Measurements from ENCODE around the gene MAP7D1. TPM values are rescaled to one million over a fixed set of nuclear protein-coding genes. Genes with fewer than 3 reads are reported as not detected.
A peak's percentile ranks its signal among the peaks of the same experiment; 100 is the strongest.

The MAP7D1 gene
- total RNA-seq, 6 experiments from 2014 or later, result 202 to 234 (median 210) TPM

- Mint-ChIP-seq H3K4me3 (no peak overlapping the region; the same call in 1 of the 2 replicates), H3K36me3 (ENCODE audit: low read depth) (peaks cover 31% of the 10 kb centered on the region), H3K9me3 (no peaks in the 10 kb centered on the region), H3K27me3 (ENCODE audit: insufficient read depth) (peaks cover 1% of the 10 kb centered on the region), H3K4me1 (ENCODE audit: low read depth) (peaks cover 76% of the 10 kb centered on the region), H3K27ac (peak overlapping the region; percentile 92)
- DNase-seq, result no peak
- TF ChIP-seq CTCF (IDR thresholded peaks at IDR 0.05), result no peak
Observed at GRCh38 chr1:36166136-36166535, 10.2 kb downstream of the MAP7D1 start.

DNA sequence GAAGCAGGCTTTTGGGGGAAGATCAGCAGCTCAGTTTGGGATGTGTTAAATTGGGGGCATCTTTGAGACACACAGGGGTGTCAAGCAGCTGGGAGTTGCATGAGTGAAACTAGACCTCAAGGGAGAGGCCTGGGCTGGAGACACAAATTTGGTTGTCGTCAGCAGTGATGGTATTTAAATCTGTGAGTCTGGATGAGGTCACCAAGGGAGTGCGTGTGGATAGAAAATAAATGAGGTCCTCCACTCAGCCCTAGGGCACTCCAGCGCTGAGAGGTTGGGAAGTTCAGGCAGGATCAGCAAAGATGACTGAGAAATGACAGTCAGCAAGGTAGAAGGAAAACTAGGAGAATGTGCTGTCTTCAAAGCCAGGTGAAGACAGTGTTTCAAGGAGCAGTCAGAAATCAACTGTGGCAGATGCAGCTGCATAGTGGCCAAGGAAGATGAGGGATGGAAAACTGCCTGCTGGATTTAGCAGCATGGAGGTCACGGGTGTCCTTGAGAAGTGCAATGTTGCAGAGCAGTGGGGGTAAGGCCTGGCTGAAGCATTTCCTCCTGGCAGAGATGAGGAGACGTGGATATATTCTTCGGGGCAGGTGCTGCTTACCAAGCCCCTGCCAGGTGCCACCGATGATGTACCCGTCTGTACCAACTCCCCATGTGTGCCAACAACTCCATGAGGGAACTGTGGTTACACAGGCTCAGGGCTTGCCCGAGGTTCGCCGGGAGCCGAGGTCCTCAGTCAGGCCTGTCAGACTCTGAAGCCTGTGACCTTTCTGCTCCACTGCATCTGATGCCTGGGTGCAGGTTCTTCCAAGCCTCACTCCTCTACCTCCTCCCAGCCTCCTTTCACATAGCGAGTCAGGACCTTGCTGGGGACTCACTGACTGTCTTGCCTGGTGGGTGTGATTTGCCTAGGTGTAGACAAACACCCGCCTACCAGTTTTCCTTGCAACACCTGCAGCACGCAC lies 11.3 kb downstream of the MAP7D1 start:
- DNase-seq, result peak; percentile 81
- peaks cover 1% of the 10 kb centered on the region for H3K27me3 Mint-ChIP-seq (ENCODE audit: insufficient read depth)
- peaks cover 32% of the 10 kb centered on the region for H3K36me3 Mint-ChIP-seq (ENCODE audit: low read depth)
- peak overlapping the region; percentile 92 for H3K27ac Mint-ChIP-seq
- peaks cover 74% of the 10 kb centered on the region for H3K4me1 Mint-ChIP-seq (ENCODE audit: low read depth)
- no peak for TF ChIP-seq CTCF (IDR thresholded peaks at IDR 0.05)
- H3K9me3 Mint-ChIP-seq, result no peaks in the 10 kb centered on the region
- H3K4me3 Mint-ChIP-seq, result peak overlapping the region; percentile 45

DNA sequence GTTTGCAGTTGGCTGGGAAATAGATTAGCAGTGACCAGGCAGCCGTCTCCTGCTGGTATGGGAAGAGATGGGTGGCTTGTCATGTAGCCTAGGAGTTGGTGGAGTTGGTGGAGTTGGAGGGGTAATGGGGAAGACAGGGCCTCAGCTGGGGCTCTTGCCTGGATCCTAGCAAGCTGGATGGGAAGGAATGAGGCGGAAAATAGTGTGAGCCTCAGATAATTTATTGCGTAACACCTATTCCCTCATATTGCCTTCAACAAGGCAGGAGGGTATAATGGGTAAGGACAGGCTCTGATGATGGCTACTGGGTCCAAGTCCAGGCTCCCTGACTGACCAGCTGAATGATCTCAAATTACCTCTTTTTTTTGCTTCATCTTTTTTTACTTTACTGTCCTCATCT lies 12.6 kb downstream of the MAP7D1 start:
- Mint-ChIP-seq H3K27ac (peak overlapping the region; percentile 85), H3K9me3 (no peaks in the 10 kb centered on the region), H3K36me3 (ENCODE audit: low read depth) (peaks cover 35% of the 10 kb centered on the region), H3K4me3 (0 out of 2 replicates have a peak overlapping the region, but pooled peaks have one; percentile 7), H3K4me1 (ENCODE audit: low read depth) (peaks cover 75% of the 10 kb centered on the region), H3K27me3 (ENCODE audit: insufficient read depth) (peaks cover 1% of the 10 kb centered on the region; the same call in 1 of the 2 replicates)
- no peak for TF ChIP-seq CTCF (IDR thresholded peaks at IDR 0.05)
- DNase-seq, result no peak

DNA sequence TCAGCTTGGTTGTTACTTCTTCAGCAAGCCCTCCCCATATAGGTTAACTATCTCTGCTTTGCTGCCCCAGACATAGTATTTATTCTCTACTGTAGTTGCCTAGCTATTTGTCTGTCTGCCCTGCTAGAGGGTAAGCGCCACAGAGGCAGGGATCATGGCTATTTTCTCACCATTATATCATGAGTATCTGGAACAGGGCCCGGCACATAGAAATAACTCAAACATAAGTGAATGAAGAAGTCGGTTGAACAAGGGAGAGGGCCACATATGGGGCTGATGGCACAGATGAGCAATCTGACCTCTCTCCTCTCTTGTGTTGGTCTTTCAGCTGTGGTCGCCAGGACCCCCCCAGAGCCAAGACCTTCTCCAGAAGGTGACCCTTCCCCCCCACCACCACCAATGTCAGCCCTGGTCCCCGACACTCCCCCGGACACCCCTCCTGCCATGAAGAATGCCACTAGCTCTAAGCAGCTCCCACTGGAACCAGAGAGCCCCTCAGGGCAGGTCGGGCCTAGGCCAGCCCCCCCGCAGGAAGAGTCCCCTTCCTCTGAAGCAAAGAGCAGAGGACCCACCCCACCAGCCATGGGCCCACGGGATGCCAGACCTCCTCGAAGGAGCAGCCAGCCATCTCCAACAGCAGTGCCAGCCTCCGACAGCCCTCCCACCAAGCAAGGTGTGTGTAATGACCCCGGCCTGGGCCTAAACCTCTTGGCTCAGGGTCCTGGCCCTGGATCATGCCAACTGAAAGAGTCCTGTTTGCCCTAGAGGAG lies 14.9 kb downstream of the MAP7D1 start:
- H3K4me1 Mint-ChIP-seq (ENCODE audit: low read depth), result peaks cover 69% of the 10 kb centered on the region
- H3K27me3 Mint-ChIP-seq (ENCODE audit: insufficient read depth), result peaks cover 1% of the 10 kb centered on the region; the same call in 1 of the 2 replicates
- H3K36me3 Mint-ChIP-seq (ENCODE audit: low read depth), result peaks cover 36% of the 10 kb centered on the region
- no peak for DNase-seq
- peak overlapping the region; percentile 98 for H3K27ac Mint-ChIP-seq
- no peaks in the 10 kb centered on the region for H3K9me3 Mint-ChIP-seq
- TF ChIP-seq CTCF (IDR thresholded peaks at IDR 0.05), result no peak
- H3K4me3 Mint-ChIP-seq, result no peak overlapping the region

DNA sequence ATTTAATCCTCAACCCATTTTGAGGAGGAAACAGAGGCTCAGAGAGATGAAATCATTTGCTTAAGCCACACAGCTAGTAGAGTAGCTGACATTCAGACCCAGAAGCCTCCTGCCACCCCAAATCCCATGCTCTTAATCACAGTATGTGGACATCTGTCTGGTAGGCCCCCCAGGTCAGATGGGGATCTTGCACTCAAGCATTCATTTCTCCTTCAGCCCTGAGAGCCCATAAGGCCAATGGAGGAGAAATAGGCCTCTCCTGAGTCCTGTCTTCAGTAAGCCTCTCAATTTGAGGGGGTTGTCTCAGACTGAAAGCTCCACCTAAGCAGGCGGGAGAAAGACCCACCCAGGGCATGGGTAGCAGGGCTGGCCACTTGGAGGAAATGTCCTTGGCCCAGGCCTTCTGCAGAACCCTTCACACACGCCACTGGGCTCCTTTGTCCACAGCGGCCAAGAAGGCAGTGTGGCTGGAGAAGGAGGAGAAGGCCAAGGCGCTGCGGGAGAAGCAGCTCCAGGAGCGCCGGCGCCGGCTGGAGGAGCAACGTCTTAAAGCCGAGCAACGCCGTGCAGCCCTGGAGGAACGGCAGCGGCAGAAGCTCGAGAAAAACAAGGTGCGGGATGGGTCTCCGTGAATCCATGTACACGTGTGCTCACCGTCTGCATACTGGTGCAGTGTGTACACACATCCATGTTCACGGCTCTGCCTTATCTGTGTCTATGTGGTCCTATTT lies 16.2 kb downstream of the MAP7D1 start:
- Mint-ChIP-seq H3K4me1 (ENCODE audit: low read depth) (peaks cover 56% of the 10 kb centered on the region), H3K4me3 (peak overlapping the region; percentile 74), H3K9me3 (no peaks in the 10 kb centered on the region), H3K36me3 (ENCODE audit: low read depth) (peaks cover 32% of the 10 kb centered on the region), H3K27me3 (ENCODE audit: insufficient read depth) (peaks cover 3% of the 10 kb centered on the region; the same call in 1 of the 2 replicates), H3K27ac (peak overlapping the region; percentile 98)
- TF ChIP-seq CTCF (IDR thresholded peaks at IDR 0.05), result no peak
- no peak for DNase-seq
